C4-2B (cell line): Measurements from ENCODE around the gene PHF12.

ENCODE experiments used
- ZFX ChIP-seq: fragments of 450-650 bp; IDR thresholded peaks from 2 replicates; pipeline ENCODE4 v1.6.1; 2017
- TF ChIP-seq, protein P1 (sequence below): fragments of 450-650 bp; conservative IDR thresholded peaks from 2 replicates; pipeline ENCODE4 v1.5.1; 2017; ENCODE audit warnings: mild to moderate bottlenecking

DNA sequence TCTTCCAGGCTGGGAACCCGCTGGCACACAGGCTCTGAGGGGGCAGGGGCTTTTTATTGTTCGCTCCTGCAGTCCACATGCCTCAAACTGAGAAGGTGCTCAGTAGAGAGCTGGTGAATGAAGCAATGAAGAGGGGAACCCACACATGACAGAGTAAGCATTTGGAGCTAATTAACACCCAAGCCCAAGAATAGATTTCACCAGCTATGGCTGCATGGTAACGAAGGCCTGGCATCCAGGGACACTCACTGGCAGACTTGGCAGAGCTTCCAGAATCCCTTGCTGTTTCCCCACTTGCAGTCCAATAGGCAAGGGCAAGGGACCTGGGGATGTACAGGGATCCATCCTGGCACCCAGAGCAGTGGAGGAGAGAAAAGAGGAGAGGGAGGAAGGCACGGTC, 66.0 kb downstream of the PHF12 start:
- TF ChIP-seq, protein P1, sequence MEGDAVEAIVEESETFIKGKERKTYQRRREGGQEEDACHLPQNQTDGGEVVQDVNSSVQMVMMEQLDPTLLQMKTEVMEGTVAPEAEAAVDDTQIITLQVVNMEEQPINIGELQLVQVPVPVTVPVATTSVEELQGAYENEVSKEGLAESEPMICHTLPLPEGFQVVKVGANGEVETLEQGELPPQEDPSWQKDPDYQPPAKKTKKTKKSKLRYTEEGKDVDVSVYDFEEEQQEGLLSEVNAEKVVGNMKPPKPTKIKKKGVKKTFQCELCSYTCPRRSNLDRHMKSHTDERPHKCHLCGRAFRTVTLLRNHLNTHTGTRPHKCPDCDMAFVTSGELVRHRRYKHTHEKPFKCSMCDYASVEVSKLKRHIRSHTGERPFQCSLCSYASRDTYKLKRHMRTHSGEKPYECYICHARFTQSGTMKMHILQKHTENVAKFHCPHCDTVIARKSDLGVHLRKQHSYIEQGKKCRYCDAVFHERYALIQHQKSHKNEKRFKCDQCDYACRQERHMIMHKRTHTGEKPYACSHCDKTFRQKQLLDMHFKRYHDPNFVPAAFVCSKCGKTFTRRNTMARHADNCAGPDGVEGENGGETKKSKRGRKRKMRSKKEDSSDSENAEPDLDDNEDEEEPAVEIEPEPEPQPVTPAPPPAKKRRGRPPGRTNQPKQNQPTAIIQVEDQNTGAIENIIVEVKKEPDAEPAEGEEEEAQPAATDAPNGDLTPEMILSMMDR: no peak
- TF ChIP-seq ZFX: no peak
